Astrocyte (in vitro differentiated cells and primary cell): Measurements from ENCODE around the gene SMAD9. TPM values are rescaled to one million over a fixed set of nuclear protein-coding genes. Genes with fewer than 3 reads are reported as not detected.

Experiments
- DNase-seq: peaks from one replicate; pipeline ENCODE4 v3.0.0-alpha.2; 2010; ENCODE audit warnings: low read depth
- FAIRE-seq: peaks from 2 replicates; lab custom pipeline; 2011; peaks lifted over from hg19 to GRCh38; lab: Jason Lieb, UNC
- H2AFZ ChIP-seq: 2 replicates; pipeline ENCODE4 v1.6.0; 2012; ENCODE audit warnings: low read depth, low read length, inconsistent platforms
- H3K27ac ChIP-seq: 2 replicates; pipeline ENCODE4 v1.5.1; 2011; ENCODE audit warnings: low read depth, low read length, inconsistent platforms
- H3K27me3 ChIP-seq: 2 replicates; pipeline ENCODE4 v1.6.0; 2011; ENCODE audit warnings: low read length, inconsistent platforms; ENCODE audit not compliant: insufficient read depth
- H3K36me3 ChIP-seq: 2 replicates; pipeline ENCODE4 v1.5.1; 2011; ENCODE audit warnings: low read length, inconsistent platforms; ENCODE audit not compliant: insufficient read depth
- H3K4me1 ChIP-seq: 2 replicates; pipeline ENCODE4 v1.5.1; 2011; ENCODE audit warnings: low read length, inconsistent platforms; ENCODE audit not compliant: insufficient read depth
- H3K4me2 ChIP-seq: 2 replicates; pipeline ENCODE4 v1.6.0; 2012; ENCODE audit warnings: low read length, inconsistent platforms
- H3K4me3 ChIP-seq: 2 replicates; pipeline ENCODE4 v1.5.1; 2011; ENCODE audit warnings: low read depth, mild to moderate bottlenecking, low read length, inconsistent platforms; ENCODE audit not compliant: insufficient read depth
- H3K79me2 ChIP-seq: 2 replicates; pipeline ENCODE4 v1.6.0; 2012; ENCODE audit warnings: mild to moderate bottlenecking, low read length, inconsistent platforms; ENCODE audit not compliant: insufficient read depth
- H3K9ac ChIP-seq: 2 replicates; pipeline ENCODE4 v1.6.0; 2012; ENCODE audit warnings: mild to moderate bottlenecking, low read length, inconsistent platforms
- H3K9me3 ChIP-seq: 2 replicates; pipeline ENCODE4 v1.5.1; 2012; ENCODE audit warnings: low read depth, mild to moderate bottlenecking, low read length, inconsistent platforms; ENCODE audit not compliant: insufficient read depth
- H4K20me1 ChIP-seq: 2 replicates; pipeline ENCODE4 v1.6.0; 2012; ENCODE audit warnings: low read length, inconsistent platforms; ENCODE audit not compliant: insufficient read depth
- H3K27ac Mint-ChIP-seq: one replicate; pipeline ENCODE4 v1.8.0; 2021; ENCODE audit warnings: mild to moderate bottlenecking, mixed read lengths; ENCODE audit not compliant: unreplicated experiment
- H3K27me3 Mint-ChIP-seq: one replicate; pipeline ENCODE4 v1.8.0; 2021; ENCODE audit warnings: low read depth, mixed read lengths; ENCODE audit not compliant: unreplicated experiment
- H3K36me3 Mint-ChIP-seq: one replicate; pipeline ENCODE4 v1.8.0; 2021; ENCODE audit warnings: low read depth, mixed read lengths; ENCODE audit not compliant: unreplicated experiment
- H3K4me1 Mint-ChIP-seq: one replicate; pipeline ENCODE4 v1.8.0; 2021; ENCODE audit warnings: low read depth, mixed read lengths; ENCODE audit not compliant: unreplicated experiment
- H3K4me3 Mint-ChIP-seq: one replicate; pipeline ENCODE4 v1.8.0; 2021; ENCODE audit warnings: mild to moderate bottlenecking, moderate library complexity, mixed read lengths; ENCODE audit not compliant: unreplicated experiment
- H3K9me3 Mint-ChIP-seq: one replicate; pipeline ENCODE4 v1.8.0; 2021; ENCODE audit warnings: mild to moderate bottlenecking, mixed read lengths; ENCODE audit not compliant: unreplicated experiment
- CTCF ChIP-seq: IDR thresholded peaks from 2 replicates; pipeline ENCODE4 v1.5.1; 2011; ENCODE audit warnings: low read depth, mild to moderate bottlenecking, inconsistent platforms, low read length, moderate library complexity; ENCODE audit not compliant: insufficient read depth
- EZH2 ChIP-seq: IDR thresholded peaks from 2 replicates; pipeline ENCODE4 v1.6.1; 2012; ENCODE audit warnings: mild to moderate bottlenecking, low read length, inconsistent platforms; ENCODE audit not compliant: insufficient read depth
- total RNA-seq: library from RNA; stranded (reverse); gene quantifications from 2 replicates; pipeline ENCODE4 v1.2.1, GENCODE V29; 2021

Gene SMAD9
- total RNA-seq, 1 donor from 2014 or later: 2.8 TPM

DNA sequence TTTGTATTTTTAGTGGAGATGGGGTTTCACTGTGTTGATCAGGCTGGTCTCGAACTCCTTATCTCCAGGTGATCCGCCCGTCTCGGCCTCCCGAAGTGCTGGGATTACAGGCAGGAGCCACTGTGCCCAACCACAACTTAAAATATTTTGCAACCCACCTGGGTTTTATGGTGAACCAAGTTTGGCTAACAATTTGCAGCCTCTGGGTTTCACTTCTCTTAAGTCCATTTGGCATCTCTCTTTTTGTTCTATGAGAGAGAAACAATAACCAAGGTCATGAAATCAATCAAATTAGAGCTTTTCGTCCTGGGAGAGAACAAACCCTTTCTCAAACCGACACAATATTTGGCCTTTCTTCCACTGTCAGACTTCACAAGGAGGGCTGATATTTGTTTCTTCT, 5.6 kb upstream of the SMAD9 start:
- Mint-ChIP-seq H3K9me3 (no peaks in the 10 kb centered on the region), H3K4me3 (no peak overlapping the region), H3K27me3 (peaks cover 4% of the 10 kb centered on the region), H3K4me1 (peaks cover 9% of the 10 kb centered on the region), H3K36me3 (no peaks in the 10 kb centered on the region), H3K27ac (no peak overlapping the region)
- Histone ChIP-seq H3K36me3 (no peaks in the 10 kb centered on the region), H4K20me1 (no peaks in the 10 kb centered on the region), H3K4me3 (no peak overlapping the region), H2AFZ (no peak overlapping the region), H3K27ac (no peak overlapping the region), H3K4me2 (no peak overlapping the region), H3K27me3 (no peaks in the 10 kb centered on the region), H3K9ac (no peak overlapping the region), H3K79me2 (no peaks in the 10 kb centered on the region), H3K9me3 (no peaks in the 10 kb centered on the region), H3K4me1 (no peaks in the 10 kb centered on the region)
- DNase-seq (no peak), FAIRE-seq (no peak)
- TF ChIP-seq EZH2 (no peak), CTCF (no peak)

DNA sequence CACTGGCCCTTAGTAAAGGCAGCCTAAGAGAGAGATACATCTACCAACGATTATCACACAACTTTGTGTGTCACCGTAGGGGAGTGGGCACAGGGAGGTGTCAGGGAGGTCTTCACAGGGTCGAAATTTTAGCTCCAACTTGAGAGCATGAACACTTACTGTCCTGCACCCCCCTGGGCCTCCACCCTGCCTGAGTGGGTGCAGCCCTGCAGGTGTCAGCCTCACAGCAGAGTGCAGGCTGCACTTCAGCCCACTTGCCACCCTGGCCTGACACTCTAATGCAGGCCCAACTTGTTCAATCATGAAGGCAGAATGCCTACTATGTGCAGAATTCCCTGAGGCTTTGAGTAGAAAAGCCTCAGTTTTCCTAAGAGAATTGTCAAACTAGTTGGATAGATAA, 4.0 kb upstream of the SMAD9 start:
- peaks cover 4% of the 10 kb centered on the region for H3K27me3 Mint-ChIP-seq
- DNase-seq (no peak), FAIRE-seq (no peak)
- H3K36me3 Mint-ChIP-seq: no peaks in the 10 kb centered on the region
- Histone ChIP-seq H3K27ac (no peak overlapping the region), H3K36me3 (no peaks in the 10 kb centered on the region), H3K79me2 (no peaks in the 10 kb centered on the region), H3K4me3 (no peak overlapping the region), H4K20me1 (no peaks in the 10 kb centered on the region), H3K4me1 (peaks cover under 1% of the 10 kb centered on the region), H3K9ac (no peak overlapping the region), H3K9me3 (no peaks in the 10 kb centered on the region), H3K27me3 (no peaks in the 10 kb centered on the region), H3K4me2 (no peak overlapping the region), H2AFZ (no peak overlapping the region)
- H3K4me1 Mint-ChIP-seq: peaks cover 12% of the 10 kb centered on the region
- H3K27ac Mint-ChIP-seq: no peak overlapping the region
- H3K9me3 Mint-ChIP-seq: no peaks in the 10 kb centered on the region
- TF ChIP-seq CTCF (no peak), EZH2 (no peak)
- no peak overlapping the region for H3K4me3 Mint-ChIP-seq

- Histone ChIP-seq H3K4me2 (no peak overlapping the region), H3K27me3 (no peaks in the 10 kb centered on the region), H4K20me1 (no peaks in the 10 kb centered on the region), H3K4me1 (peaks cover 7% of the 10 kb centered on the region), H3K79me2 (no peaks in the 10 kb centered on the region), H3K9ac (no peak overlapping the region), H3K27ac (no peak overlapping the region), H3K36me3 (no peaks in the 10 kb centered on the region), H3K9me3 (no peaks in the 10 kb centered on the region), H3K4me3 (no peak overlapping the region), H2AFZ (no peak overlapping the region)
- H3K27ac Mint-ChIP-seq: no peak overlapping the region
- H3K4me3 Mint-ChIP-seq: no peak overlapping the region
- FAIRE-seq (peak; percentile 41), DNase-seq (no peak)
- H3K36me3 Mint-ChIP-seq: no peaks in the 10 kb centered on the region
- TF ChIP-seq EZH2 (no peak), CTCF (no peak)
- H3K27me3 Mint-ChIP-seq: no peaks in the 10 kb centered on the region
- peaks cover 17% of the 10 kb centered on the region for H3K4me1 Mint-ChIP-seq
- no peaks in the 10 kb centered on the region for H3K9me3 Mint-ChIP-seq
Measured at GRCh38 chr13:36921631-36922301, 1.7 kb upstream of the SMAD9 start.
